RWPE2 (cell line): ENCODE results near the gene PRRT3.
"Not testable (repeated sequence)": the region's sequence is repeated elsewhere in the genome, so short reads cannot be mapped to it uniquely, and the experiment has no call there.

Source experiments
- ATAC-seq: fragments of 200-7000 bp; cut with Tn5 transposase; 3 replicates; pipeline ENCODE4 v1.9.1; 2021; ENCODE audit warnings: low read depth
- DNase-seq: peaks from one replicate; pipeline ENCODE4 v3.0.0-alpha.2; 2020; ENCODE audit warnings: low spot score
- H3K27ac ChIP-seq: fragments of 450-650 bp; 2 replicates; pipeline ENCODE4 v1.5.1; 2017; ENCODE audit warnings: mild to moderate bottlenecking; ENCODE audit not compliant: poor library complexity, severe bottlenecking
- H3K27me3 ChIP-seq: fragments of 250-450 bp; sonication (Bioruptor Pico); 2 replicates; pipeline ENCODE4 v1.5.1; 2021; ENCODE audit warnings: mild to moderate bottlenecking, moderate library complexity; ENCODE audit not compliant: insufficient read depth, poor library complexity, severe bottlenecking
- H3K36me3 ChIP-seq: fragments of 250-450 bp; sonication (Bioruptor Pico); 2 replicates; pipeline ENCODE4 v1.5.1; 2020; ENCODE audit warnings: low read depth, mild to moderate bottlenecking, moderate library complexity
- H3K4me1 ChIP-seq: fragments of 250-450 bp; sonication (Bioruptor Pico); 2 replicates; pipeline ENCODE4 v1.5.1; 2021; ENCODE audit warnings: mild to moderate bottlenecking, moderate library complexity; ENCODE audit not compliant: insufficient read depth, poor library complexity, severe bottlenecking
- H3K4me3 ChIP-seq: fragments of 250-450 bp; sonication (Bioruptor Pico); 2 replicates; pipeline ENCODE4 v1.5.1; 2021; ENCODE audit warnings: mild to moderate bottlenecking, moderate library complexity; ENCODE audit not compliant: severe bottlenecking
- H3K9me3 ChIP-seq: fragments of 250-450 bp; sonication (Bioruptor Pico); 2 replicates; pipeline ENCODE4 v1.5.1; 2021; ENCODE audit warnings: mild to moderate bottlenecking, moderate library complexity; ENCODE audit not compliant: severe bottlenecking
- TF ChIP-seq, protein P1 (sequence below): fragments of 450-650 bp; IDR thresholded peaks from one replicate; pipeline ENCODE4 v1.5.1; 2017; ENCODE audit warnings: mild to moderate bottlenecking, moderate library complexity; ENCODE audit not compliant: poor library complexity, severe bottlenecking

Gene PRRT3

DNA sequence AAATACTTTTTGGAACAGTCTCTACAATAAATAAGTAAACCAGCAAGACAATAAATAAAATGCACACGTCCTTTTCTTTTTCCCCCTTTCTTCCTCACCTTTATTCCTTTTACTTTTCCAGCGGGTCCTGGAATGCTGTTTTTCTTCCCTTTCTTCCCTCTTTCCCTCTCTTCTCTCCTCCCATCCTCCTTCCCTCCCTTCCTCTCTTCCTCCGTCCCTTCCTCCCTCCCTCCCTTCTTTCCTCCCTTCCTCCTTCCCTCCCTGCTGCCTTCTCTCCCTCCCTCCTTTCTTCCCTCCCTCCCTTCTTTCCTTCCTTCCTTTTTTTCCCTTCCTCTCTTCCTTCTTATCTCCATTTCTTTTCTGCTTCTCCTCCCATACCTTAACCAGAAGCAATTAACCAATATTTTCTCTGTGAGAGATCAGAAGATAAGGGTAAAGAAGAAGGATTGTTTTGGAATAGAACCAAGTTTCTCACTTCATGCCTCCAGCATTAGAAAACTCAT is 52.9 kb downstream of the PRRT3 start:
- Histone ChIP-seq H3K9me3 (peaks cover 4% of the 10 kb centered on the region), H3K27ac (no peak overlapping the region), H3K4me3 (no peak overlapping the region), H3K4me1 (peaks cover 41% of the 10 kb centered on the region), H3K27me3 (no peaks in the 10 kb centered on the region), H3K36me3 (peaks cover 4% of the 10 kb centered on the region; the same call in 1 of the 2 replicates)
- TF ChIP-seq, protein P1, sequence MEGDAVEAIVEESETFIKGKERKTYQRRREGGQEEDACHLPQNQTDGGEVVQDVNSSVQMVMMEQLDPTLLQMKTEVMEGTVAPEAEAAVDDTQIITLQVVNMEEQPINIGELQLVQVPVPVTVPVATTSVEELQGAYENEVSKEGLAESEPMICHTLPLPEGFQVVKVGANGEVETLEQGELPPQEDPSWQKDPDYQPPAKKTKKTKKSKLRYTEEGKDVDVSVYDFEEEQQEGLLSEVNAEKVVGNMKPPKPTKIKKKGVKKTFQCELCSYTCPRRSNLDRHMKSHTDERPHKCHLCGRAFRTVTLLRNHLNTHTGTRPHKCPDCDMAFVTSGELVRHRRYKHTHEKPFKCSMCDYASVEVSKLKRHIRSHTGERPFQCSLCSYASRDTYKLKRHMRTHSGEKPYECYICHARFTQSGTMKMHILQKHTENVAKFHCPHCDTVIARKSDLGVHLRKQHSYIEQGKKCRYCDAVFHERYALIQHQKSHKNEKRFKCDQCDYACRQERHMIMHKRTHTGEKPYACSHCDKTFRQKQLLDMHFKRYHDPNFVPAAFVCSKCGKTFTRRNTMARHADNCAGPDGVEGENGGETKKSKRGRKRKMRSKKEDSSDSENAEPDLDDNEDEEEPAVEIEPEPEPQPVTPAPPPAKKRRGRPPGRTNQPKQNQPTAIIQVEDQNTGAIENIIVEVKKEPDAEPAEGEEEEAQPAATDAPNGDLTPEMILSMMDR: no peak
- DNase-seq (no peak), ATAC-seq (no peak)

DNA sequence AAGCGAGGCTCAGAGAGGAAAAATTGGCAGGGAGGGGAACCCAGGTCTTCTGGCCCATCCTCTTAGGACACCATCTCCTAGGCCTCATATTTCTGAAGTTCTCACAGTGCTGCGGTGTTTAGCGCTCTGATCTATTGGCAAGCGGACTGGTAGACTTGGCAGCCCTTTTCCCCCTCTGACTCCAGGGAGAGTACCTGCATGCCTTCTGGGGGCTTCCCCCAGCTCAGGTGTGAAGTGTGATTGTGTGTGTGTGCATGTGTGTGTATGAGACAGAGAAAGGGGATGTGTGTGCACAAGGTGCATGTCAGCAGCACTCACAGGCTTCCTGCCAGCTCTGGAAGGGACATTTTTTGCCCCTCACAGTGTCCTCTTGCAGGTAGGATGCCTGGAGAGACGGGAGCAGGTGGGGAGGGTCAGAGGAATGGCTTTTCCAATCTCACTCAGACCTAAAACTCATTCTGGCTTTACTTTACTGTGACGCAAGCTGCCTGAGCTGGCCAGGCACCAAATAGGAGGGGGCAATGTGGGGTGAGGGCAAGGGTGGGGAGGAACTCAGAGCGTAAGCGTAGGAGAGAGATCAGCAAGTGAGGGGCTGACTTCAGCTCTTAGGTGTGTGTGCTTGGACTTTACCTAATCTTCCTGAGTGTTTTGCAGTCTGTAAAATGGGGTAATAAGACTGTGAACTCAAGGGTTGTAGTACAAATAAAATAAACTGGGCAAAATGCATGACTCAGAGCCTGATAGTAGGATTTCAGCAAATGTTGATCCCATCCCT is 53.6 kb downstream of the PRRT3 start:
- Histone ChIP-seq H3K4me3 (no peak overlapping the region), H3K27ac (peak overlapping the region; percentile 71), H3K36me3 (peaks cover 9% of the 10 kb centered on the region), H3K9me3 (peaks cover 4% of the 10 kb centered on the region), H3K27me3 (no peaks in the 10 kb centered on the region), H3K4me1 (peaks cover 46% of the 10 kb centered on the region)
- no peak for ATAC-seq
- no peak for DNase-seq
- TF ChIP-seq, protein P1: no peak

- TF ChIP-seq, protein P1: no peak
- ATAC-seq (peak; percentile 83), DNase-seq (no peak)
- H3K27me3 ChIP-seq: no peaks in the 10 kb centered on the region
- H3K4me3 ChIP-seq: no peak overlapping the region
- H3K4me1 ChIP-seq: peaks cover 42% of the 10 kb centered on the region
- peaks cover 18% of the 10 kb centered on the region for H3K36me3 ChIP-seq
- H3K9me3 ChIP-seq: peaks cover 4% of the 10 kb centered on the region
- H3K27ac ChIP-seq: peak overlapping the region; percentile 71
Observed at GRCh38 chr3:9897408-9898372, 54.5 kb downstream of the PRRT3 start.

GRCh38 chr3:9896755-9897407 is 55.3 kb downstream of the PRRT3 start:
- H3K27ac ChIP-seq: peak overlapping the region; percentile 71
- H3K9me3 ChIP-seq, H3K27me3 ChIP-seq, H3K4me3 ChIP-seq, DNase-seq: not testable (repeated sequence)
- ATAC-seq: peak; percentile 41
- peaks cover 27% of the 10 kb centered on the region for H3K36me3 ChIP-seq
- peaks cover 39% of the 10 kb centered on the region for H3K4me1 ChIP-seq

DNA sequence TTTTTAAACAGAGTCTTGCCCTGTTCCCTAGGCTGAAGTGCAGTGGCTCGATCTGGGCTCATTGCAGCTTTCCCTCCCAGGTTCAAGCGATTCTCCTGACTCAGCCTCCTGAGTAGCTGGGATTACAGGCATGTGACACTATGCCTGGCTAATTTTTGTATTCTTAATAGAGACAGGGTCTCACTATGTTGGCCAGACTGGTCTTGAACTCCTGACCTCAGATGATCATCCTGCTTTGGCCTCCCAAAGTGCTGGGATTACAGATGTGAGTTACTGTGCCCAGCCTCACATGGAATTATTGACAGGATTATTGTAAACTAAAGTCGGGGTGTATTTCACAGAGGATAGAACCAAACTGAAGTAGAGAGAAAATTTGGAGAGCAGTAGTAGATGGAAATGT is 56.5 kb downstream of the PRRT3 start:
- not testable (repeated sequence) for ATAC-seq, H3K27me3 ChIP-seq, DNase-seq, H3K9me3 ChIP-seq, H3K4me3 ChIP-seq
- Histone ChIP-seq H3K4me1 (peaks cover 44% of the 10 kb centered on the region), H3K27ac (peak overlapping the region; percentile 71), H3K36me3 (peaks cover 31% of the 10 kb centered on the region)
